Astrocyte (in vitro differentiated cells and primary cell): Measurements from ENCODE around the gene CDK6.

ENCODE experiments used
- CTCF ChIP-seq: IDR thresholded peaks from 2 replicates; pipeline ENCODE4 v1.5.1; 2011; ENCODE audit warnings: low read depth, mild to moderate bottlenecking, inconsistent platforms, low read length, moderate library complexity; ENCODE audit not compliant: insufficient read depth
- EZH2 ChIP-seq: IDR thresholded peaks from 2 replicates; pipeline ENCODE4 v1.6.1; 2012; ENCODE audit warnings: mild to moderate bottlenecking, low read length, inconsistent platforms; ENCODE audit not compliant: insufficient read depth

GRCh38 chr7:92643821-92644220, 192.6 kb downstream of the CDK6 start:
- TF ChIP-seq CTCF = no peak
- no peak for TF ChIP-seq EZH2
